SK-N-DZ (cell line): ENCODE measurements around the gene TMEM247.
"Not testable (repeated sequence)": the region's sequence is repeated elsewhere in the genome, so short reads cannot be mapped to it uniquely, and the experiment has no call there.

Experiments
- DNase-seq: peaks from one replicate; pipeline ENCODE4 v3.0.0-alpha.2; 2015; ENCODE audit warnings: low spot score

TMEM247 gene

DNA sequence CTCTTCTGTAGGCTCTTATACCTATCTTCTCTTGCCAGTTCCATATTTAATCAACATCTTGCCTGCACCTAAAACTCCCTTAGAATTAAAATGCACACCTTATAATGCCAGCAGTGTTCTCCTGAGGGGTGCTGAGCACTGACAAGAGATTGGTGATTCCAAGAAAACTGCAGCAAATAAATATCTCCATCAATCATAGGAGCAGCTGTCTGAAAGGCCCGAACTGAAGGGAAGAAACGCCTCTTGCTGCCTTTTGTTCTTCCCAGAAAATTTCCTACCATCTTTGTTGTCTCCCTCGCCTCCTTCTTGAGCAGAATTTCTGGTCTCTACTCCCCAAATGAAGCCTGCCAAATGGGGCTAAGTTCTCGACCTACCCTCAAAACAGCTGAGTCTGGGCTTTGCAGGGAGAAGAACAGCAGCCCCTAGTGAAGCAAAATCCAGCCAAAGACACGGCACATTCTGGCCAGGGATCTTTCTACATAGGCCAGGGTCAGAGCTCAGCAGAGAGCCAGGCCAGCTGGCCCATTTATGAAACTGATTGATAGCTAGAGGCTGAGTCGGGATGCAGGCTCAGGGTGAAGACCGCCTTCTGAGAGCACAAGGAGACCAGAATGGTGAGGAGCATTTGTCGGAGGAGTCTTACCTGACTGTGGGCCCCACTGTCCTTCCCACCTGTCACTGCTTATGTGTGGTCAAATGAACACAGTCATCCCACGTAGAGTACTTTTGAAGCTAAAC lies 20.4 kb upstream of the TMEM247 start:
- no peak for DNase-seq

DNA sequence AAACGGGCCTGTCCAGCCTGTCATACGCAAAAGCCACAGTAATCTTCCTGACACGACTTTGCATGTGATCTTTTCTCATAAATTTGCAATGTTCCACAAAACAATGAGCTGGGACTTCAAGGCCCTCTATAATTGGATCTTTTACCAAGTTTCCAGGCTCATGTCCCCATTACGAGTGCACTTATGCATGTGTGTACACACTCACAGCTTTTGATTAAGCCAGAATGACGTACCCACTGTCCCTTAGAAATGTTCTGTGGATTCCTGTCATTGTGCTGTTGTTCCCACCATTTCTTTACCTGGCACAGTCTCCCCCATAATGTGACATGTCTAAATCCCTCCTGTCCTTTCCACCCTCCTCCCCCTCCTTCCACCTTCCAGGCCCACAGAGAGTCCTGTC lies 19.7 kb upstream of the TMEM247 start:
- no peak for DNase-seq

DNA sequence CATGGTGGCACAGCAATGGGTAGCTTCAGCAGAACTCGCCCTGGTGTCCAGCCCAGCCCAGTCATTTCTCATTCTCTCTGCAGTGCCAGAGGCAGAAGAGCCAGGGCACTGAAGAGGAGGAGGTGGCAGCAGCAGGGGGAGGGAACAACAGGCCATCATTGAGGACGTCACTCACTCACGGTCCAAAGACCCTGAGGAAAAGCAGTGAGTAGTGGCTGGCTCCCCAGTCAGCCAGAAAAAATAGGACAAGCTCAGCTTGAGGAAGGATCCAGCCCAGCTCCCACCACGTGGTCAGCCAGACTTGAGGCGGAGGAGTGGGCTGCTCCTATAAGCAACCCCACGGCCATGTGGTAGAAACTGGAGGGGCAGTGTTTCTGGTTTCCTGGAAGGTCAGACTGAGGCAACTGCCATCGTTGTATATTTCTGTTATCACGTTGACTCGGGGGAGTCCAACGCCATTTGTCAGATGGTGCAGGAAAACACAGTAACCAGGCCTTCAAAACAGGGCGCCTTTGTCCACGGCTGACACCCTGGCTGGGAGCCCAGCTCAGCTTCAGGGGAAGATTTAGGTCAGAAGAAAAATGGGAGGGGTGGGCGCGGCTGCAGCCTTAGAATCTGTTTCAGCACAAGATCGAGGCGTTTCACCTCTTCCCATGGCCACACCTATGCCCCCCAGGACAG lies 19.0 kb upstream of the TMEM247 start:
- DNase-seq, result peak; percentile 35

DNA sequence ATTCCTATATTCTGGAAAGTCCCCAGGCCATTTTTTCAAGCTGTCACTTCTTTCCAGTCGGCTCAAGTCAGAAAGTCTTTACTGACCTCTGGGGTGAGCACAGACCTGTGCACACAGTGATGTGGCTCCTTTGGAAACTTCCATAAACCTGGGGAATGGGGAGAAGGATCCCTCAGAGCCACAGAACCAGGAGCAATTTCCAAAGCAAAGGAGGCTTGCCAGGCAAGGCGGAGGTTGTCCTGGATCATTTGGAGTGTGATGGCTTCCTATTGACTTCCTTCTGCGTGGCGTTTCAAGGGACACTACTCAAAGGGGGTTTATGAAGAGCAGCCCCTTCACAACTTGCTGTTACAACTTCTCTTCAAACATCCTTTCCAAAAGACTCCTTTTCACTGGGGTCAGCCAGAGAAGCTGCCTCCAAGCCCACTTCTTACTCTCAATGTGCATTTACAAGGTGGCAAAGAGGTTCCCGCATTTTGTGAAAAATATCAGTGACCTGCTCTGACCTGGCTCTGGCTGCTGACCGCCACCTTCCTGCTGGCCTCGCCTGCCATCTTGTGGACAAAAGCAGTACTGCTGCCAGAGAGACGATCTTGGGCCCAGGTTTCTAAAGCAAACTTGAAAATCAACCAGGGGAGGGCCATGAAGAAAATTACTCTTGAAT lies 18.2 kb upstream of the TMEM247 start:
- peak; percentile 64 for DNase-seq

DNA sequence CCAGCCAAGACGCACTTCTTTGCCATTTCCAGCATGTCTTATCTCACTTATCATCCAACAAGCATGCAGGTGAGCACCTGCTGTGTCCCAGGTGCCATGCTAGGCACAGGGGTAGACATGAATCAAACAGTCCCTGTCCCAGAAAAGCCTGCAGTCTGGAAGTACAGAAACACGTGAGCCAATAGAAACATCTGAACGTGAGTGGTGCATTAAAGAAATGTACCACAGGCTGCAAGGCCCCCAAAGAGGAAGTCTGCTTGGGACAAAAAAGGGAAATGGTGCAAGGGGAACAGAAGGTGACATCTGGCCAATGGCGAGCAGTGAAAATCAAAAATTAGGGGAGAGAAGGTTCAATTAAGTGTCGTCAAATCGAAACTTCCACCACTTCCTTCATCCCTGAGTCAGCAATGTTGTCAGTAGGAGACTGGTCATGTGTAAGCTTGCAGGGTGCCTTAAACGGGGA lies 17.6 kb upstream of the TMEM247 start:
- no peak for DNase-seq

DNA sequence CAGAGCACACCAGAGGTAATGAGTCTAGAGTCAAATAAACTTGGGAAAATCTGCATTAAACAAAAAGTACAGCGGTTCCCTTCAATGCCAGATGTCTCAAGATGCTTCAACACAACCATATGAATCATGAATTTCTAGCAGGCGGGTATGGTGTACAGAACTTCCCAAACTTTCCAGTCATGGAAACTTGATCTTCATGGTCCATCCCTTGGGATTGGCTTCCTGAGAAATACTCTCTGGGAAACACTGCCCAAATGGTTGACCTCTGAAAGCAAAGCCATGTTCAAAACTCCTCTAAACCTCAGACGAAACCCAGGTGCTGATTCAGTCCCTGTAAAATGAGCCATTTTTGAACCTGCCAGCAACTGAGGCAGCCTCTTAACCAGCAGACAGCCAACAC lies 16.4 kb upstream of the TMEM247 start:
- no peak for DNase-seq

DNA sequence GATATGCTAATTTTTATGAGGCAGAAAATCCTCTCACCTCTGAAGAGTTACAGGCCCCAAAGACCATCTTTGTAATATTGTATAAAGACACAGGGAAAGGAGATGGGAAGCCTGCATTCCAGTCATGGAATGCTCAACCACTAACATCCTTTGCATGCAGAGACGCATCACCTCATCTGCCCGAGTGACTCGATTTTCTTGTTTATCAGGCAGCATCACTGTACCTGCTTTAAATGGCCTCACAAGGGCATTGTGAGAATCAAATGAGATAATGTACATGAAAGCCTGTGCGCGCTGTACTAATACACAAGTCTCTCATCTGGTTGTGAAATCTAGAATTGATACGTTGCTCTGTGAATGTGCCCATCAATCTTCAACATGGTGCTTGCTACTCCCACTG lies 10.2 kb upstream of the TMEM247 start:
- DNase-seq, result no peak

DNA sequence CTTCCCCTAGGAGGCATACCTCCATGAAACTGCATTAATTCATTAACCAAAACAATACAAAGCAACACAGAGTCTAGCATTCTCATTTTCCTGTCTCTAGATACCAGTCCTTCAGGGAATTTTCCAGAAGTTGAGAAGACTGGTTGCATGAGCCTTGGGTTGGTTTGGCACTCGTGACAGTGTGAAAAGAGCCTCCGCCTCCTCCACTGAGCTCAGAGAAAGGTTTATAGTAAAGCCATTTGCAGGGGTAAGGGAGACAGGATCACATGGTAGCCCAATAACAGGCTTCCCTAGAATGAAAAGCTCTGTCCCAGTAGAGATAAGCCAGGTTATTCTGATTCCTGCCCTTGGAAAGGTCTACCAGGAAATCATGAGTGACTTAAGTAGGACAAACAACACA lies 9.7 kb upstream of the TMEM247 start:
- DNase-seq, result no peak

DNA sequence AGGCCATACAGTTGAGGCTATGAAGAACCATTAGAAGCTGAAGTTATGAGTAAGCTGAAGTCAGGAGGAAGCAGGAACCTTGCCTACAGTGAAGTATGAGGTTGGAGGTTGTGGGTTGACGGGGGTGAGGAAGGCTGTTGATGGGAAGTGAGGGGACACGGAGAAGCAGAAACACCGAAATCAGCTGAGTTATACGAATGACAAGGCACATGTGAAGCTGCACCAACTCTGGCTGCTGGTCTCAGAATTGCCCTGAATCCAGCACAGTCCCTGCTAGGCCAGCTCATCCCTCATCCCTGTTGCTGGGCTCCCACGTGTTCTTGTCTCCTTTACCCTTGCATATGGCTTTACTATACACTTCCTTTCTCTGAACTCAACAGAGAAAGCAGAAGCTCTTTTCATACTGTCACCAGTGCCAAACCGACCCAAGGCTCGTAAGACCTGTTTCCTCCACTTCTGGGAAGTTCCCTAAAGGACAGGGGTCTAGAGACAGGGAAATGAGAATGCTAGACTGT lies 9.2 kb upstream of the TMEM247 start:
- DNase-seq, result no peak

DNA sequence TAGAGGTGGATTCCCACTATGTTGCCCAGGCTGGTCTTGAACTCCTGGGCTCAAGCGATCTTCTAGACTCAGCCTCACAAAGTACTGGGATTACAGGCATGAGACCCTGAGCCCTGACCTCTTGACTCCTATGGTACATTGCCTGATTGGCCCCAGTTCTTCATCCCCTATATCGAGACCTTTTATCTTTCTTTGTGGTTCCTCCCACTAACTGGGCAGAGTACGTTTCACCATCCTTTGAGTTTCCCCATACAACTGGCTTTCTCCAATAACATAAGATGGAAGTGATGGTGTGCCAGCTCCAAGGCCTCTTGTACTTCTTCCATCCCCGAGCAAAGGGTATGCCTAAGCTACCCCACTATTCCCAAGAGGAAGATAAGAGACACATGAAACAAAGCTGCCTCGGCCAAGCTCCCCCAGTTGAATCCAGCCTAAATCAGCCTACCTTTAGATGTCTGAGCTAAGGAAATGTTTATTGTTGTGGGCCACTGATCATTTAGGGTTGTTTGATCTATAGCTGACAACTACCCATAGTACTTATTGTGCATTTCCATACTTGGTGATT lies 8.3 kb upstream of the TMEM247 start:
- DNase-seq, result no peak

DNA sequence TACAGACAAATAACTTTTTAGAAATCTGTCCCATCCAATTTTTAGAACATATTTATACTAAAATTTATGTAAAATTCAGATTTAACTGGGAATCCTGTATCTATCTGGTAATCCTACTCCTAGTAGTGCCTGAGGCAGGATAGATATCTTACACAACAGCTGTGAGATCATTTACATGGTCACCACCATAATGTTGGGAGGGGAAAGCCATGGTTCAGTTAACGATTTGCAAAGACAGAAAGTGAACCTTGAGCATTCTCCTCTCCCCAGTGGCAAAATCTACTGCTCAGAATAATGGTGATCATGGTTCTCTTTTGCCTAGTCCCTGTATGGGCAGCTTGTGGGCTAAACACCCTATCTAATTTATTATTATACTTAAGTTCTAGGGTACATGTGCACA lies 7.7 kb upstream of the TMEM247 start:
- DNase-seq, result no peak

DNA sequence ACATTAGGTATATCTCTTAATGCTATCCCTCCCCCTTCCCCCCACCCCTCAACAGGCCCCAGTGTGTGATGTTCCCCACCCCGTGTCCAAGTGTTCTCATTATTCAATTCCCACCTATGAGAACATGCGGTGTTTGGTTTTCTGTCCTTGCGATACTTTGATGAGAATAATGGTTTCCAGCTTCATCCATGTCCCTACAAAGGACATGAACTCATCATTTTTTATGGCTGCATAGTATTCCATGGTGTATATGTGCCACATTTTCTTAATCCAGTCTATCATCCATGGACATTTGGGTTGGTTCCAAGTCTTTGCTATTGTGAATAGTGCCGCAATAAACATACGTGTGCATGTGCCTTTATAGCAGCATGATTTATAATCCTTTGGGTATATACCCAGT lies 7.2 kb upstream of the TMEM247 start:
- not testable (repeated sequence) for DNase-seq

DNA sequence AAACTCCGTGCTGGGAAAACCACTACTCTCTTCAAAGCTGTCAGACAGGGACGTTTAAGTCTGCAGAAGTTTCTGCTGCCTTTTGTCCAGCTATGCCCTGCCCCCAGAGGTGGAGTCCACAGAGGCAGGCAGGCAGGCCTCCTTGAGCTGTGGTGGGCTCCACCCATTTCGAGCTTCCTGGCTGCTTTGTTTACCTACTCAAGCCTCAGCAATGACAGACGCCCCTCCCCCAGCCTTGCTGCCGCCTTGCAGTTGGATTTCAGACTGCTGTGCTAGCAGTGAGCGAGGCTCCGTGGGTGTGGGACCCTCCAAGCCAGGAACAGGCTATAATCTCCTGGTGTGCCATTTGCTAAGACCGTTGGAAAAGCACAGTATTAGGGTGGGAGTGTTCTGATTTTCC lies 1.9 kb upstream of the TMEM247 start:
- not testable (repeated sequence) for DNase-seq

DNA sequence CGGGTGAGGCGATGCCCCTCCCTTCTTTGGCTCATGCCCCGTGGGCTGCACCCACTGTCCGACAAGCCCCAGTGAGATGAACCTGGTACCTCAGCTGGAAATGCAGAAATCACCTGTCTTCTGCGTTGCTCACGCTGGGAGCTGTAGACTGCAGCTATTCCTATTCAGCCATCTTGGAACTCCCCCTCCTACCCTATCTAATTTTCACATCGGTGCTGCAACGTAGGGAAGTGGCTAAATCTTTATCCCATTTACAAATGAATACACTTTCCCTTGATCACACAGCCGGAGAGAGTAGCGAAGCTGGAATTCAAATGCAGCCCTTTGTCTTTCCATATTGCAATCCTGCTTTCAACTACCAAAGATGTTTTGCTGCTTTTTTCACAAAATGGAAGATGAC lies 1.4 kb upstream of the TMEM247 start:
- DNase-seq, result no peak

DNA sequence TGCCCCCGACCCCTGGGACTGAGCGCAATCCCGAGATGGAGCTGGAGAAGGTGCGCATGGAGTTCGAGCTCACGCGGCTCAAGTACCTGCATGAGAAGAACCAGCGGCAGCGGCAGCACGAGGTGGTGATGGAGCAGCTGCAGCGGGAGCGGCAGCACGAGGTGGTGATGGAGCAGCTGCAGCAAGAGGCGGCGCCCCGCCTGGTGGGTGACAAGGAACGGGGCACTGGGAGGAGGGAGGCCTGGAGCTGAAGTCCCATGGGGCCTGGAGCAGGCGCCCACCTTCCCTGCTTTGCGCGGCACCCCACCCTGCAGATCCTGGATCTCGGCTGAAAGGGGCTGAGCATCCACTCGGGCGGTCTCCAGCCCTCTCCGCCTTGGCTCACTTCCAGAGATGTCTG lies 1.2 kb downstream of the TMEM247 start:
- no peak for DNase-seq

DNA sequence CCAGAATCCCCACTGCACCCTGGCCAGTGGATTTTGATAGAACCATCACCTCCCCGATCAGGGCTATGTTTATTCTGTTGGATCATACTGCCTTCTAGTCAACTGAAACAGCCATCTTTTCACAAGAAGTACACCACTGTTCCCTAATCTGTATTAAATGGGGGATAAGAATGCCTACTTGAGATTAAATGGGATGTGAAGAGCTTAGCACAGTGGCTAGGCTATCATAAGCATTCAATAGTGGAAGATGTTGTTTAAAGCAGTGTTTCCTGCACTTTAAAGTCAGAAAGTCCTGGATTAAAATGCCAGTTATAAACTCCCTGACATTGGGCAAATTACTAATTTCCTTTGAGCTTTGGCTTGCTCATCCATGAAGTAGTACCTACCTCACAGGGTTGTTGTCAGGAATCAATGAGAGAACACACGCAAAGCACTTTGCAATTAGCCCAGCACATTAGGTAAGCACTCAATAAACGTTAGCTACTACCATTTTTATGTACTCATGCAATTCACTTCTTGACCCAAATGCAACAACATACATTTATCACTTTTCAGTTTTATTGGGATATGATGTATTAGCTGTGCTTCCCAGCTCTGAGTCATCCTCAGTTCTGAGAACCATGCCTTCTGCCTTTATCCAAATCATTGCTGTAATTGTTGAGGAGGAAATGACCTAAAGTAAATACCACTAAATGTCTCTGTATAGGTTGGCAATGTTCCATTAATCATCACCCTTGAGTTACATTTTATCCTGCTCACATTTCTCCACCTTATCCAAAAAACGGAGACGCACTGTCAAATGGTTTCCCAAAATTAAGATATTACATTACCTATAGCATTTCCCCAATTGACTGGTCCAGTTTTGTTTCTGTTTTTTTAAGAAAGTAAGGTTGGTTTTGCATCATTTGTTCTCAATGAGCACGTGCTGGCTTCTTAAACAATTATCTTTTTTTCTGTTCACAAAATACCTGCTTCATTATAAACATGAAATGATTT lies 2.1 kb downstream of the TMEM247 start:
- no peak for DNase-seq

DNA sequence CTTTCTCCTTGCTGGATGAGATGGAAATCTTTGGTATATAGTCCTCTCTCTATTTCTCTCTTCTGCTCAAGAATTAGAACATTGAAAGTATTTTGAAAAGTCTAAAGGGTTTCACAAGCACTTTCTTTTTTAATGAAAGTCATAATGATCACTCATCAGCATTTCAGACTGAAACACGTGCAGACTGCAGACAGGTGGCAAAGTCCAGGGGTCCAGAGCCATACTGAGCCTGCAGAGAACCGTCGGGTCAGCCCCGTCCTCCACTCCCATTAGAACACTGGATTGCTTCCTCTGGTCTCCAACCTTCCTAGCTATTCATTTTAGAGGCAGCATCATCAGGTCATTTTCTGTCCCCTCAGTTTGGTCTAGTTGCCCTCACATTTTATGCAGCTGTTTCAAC lies 3.1 kb downstream of the TMEM247 start:
- DNase-seq, result no peak

DNA sequence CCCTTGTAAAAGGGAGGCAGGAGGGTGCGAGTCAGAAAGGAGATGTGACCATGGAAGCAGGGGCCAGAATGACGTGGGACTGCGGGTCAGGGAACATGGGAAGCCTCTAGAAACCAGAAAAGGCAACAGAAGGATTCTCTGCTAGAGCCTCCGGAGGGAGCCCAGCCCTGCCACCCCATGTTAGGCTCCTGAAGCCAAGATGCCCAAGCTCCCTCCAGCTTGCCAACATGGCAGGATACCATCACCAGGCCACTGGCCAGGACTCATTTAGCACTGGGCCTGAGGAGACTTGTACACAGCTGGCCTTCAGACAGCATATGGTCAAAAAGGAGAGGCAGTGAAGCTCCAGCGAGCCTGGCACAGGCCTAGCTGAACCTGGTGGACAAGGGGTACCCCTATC lies 5.6 kb downstream of the TMEM247 start:
- no peak for DNase-seq

DNA sequence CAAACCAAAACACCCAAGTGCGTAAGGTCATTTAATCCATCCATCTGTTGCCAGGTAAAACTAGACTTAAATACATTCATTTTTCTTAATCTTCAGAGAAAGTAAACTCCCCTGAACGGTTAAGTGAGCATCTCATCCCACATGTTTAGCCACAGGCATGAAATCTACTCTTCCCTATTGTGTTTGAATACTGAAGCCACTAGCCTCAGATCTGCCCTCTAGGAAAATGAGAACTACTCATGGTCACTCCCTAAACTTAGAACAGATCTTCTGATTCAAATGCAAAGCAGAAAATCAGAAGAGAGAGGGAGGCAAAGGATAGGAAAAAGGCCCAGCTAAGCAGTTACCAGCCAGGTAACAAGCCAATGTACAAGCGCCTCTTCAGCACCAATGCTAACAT lies 7.1 kb downstream of the TMEM247 start:
- no peak for DNase-seq

DNA sequence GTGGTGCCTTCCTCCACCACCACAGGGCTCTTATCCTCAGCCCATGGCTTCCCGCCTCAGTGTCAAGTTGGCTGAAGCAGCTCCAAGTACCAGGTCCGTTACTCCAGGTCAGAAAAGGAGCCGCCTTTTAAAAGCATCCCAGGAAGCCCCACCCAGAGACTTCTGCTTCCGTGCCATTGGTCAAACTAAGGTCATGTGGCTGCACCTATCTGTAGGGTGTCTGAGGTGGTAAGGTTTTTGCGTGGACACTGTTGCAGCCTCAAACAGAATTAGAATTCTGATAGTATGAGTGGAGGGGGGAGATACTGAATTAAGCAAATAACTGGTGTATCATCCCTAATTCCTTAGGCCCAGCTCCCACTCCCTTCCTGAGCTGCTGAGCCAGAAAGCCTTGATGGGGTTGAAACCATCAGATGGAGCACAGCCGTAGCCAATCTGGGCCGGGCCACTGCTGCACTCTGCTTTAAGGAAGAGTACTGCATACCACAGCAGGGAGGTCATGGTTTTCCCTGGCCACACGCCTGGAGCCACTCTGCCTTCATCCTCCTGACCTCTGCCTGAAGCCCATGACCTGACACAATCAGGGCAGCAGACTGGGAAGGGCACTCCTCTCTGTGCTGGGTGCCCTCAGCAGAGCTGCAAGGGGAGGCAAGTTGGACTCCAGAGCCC lies 8.4 kb downstream of the TMEM247 start:
- DNase-seq, result no peak
